ENCODE measurements around the gene JPT1. TPM values are rescaled to one million over a fixed set of nuclear protein-coding genes. Genes with fewer than 3 reads are reported as not detected.
A peak's percentile ranks its signal among the peaks of the same experiment; 100 is the strongest.

JPT1 gene
- total RNA-seq, 1 donor from 2014 or later, result 109 TPM

- Histone ChIP-seq H3K9me3 (ENCODE audit: control insufficient read depth in 3 of 3, low read length in 3 of 3) (no peaks in the 10 kb centered on the region), H3K4me3 (ENCODE audit: low read length in 3 of 3) (no peak overlapping the region), H3K36me3 (ENCODE audit: control insufficient read depth in 3 of 3, insufficient read depth in 3 of 3, low read length in 3 of 3) (peaks cover 6 to 22% (median 13%) of the 10 kb centered on the region in 3 donors), H3K27me3 (ENCODE audit: control insufficient read depth in 3 of 3, insufficient read depth in 3 of 3, low read length in 3 of 3) (no peaks in the 10 kb centered on the region), H3K9ac (ENCODE audit: low read depth in 1 of 3, low read length in 3 of 3) (no peak overlapping the region), H3K4me1 (ENCODE audit: control insufficient read depth in 3 of 3, insufficient read depth in 3 of 3, low read length in 3 of 3) (peaks cover 1 to 8% (median 5%) of the 10 kb centered on the region in 3 donors), H3K27ac (ENCODE audit: low read depth, low read length) (no peak overlapping the region)
These were observed 56.4 kb downstream of the JPT1 start for GRCh38 chr17:75097865-75098264.

DNA sequence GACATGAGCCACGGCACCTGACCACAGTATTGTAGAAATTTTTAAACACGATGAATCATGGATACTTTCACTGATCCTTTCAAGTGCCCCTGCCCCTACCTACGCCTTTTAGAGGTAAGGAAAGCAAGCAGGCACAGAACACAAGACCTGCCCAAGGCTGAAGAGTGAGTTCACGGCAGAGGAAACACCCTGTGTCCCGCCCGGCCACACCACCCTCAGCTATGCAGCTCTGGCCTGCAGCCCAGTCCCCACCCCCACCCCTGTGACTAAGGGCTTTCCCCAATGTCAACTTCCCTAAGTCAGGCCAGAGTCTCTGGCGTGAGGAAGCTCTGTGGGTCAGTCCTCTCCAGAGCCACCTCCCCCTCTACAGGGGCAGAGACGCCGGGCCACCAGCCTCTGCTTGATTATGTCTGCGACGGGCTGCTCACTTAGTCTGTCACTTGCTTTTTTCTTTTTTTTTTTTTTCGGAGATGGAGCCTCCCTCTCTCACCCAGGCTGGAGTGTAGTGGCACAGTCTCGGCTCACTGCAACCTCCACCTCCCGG is 58.2 kb downstream of the JPT1 start:
- no peaks in the 10 kb centered on the region for H3K27me3 ChIP-seq (ENCODE audit: control insufficient read depth in 3 of 3, insufficient read depth in 3 of 3, low read length in 3 of 3)
- H3K4me3 ChIP-seq (ENCODE audit: low read length in 3 of 3), result no peak overlapping the region

DNA sequence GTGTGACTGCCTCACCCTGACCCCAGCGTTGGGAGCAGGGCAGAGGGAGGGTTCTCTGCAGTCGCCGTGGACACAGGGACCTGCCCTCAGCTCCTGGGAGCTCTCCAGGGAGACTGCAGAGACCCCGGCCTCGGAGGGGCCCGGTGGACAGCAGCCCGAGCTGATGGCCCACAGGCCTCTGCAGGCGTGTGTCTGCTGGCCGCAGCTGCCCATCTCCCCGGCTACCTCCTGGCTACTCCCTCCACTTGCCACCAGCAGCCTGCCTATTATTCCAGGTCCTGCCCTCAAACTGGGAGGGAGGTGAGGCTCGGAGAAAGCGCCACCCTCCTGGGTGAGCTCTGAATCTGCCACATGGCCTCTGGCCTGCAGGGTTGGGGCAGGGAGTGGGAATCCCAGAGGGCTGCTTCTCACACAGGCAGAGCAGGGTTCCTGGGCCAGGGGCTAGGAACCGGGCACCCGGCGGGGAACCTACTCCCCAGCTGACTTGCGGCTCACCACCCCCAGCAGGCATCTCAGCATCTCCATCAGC is 59.4 kb downstream of the JPT1 start:
- no peak overlapping the region for H3K9ac ChIP-seq (ENCODE audit: low read depth in 1 of 3, low read length in 3 of 3)
- H3K9me3 ChIP-seq (ENCODE audit: control insufficient read depth in 3 of 3, low read length in 3 of 3), result no peaks in the 10 kb centered on the region
- H3K36me3 ChIP-seq (ENCODE audit: control insufficient read depth in 3 of 3, insufficient read depth in 3 of 3, low read length in 3 of 3), result peaks cover 0 to 14% (median 5%) of the 10 kb centered on the region in 3 donors
- no peak overlapping the region for H3K27ac ChIP-seq (ENCODE audit: low read depth, low read length)
- no peaks in the 10 kb centered on the region for H3K27me3 ChIP-seq (ENCODE audit: control insufficient read depth in 3 of 3, insufficient read depth in 3 of 3, low read length in 3 of 3)
- H3K4me3 ChIP-seq (ENCODE audit: low read length in 3 of 3), result no peak overlapping the region
- H3K4me1 ChIP-seq (ENCODE audit: control insufficient read depth in 3 of 3, insufficient read depth in 3 of 3, low read length in 3 of 3), result peaks cover 19 to 33% (median 20%) of the 10 kb centered on the region in 3 donors

More for the DNA sequence above, 58.2 kb downstream of the JPT1 start:
- H3K27ac ChIP-seq (ENCODE audit: low read depth, low read length), result peak overlapping the region; percentile 36
- no peaks in the 10 kb centered on the region for H3K9me3 ChIP-seq (ENCODE audit: control insufficient read depth in 3 of 3, low read length in 3 of 3)
- no peak overlapping the region for H3K9ac ChIP-seq (ENCODE audit: low read depth in 1 of 3, low read length in 3 of 3)
- peaks cover 13 to 25% (median 13%) of the 10 kb centered on the region in 3 donors for H3K4me1 ChIP-seq (ENCODE audit: control insufficient read depth in 3 of 3, insufficient read depth in 3 of 3, low read length in 3 of 3)
- peaks cover 6 to 22% (median 13%) of the 10 kb centered on the region in 3 donors for H3K36me3 ChIP-seq (ENCODE audit: control insufficient read depth in 3 of 3, insufficient read depth in 3 of 3, low read length in 3 of 3)

DNA sequence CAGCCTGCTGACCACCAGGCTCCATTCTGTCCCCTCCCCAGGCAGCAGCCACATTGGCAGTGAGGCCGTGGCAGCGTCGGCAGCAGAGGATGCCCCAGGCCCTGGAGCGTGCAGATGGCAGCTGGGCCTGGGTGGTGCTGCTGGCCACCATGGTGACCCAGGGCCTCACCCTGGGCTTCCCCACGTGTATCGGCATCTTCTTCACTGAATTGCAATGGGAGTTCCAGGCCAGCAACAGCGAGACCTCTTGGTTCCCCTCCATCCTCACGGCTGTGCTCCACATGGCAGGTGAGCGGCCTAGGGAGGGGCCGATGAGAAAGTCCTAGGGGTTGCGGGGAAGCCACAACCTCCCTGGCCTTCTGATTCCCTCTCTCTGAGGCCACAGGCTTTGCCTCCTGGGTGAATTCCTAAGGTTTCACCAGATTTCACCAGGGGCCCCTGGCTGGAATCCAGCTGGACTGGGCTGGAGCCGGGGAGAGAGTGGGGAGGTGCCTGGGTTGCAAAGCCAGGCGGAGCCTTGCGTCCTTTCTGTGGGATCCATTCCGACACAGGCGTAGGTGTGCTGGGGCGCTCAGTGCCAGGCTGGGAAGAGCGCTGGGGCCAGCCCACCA is 60.7 kb downstream of the JPT1 start:
- Histone ChIP-seq H3K4me1 (ENCODE audit: control insufficient read depth in 3 of 3, insufficient read depth in 3 of 3, low read length in 3 of 3) (peaks cover 25 to 40% (median 27%) of the 10 kb centered on the region in 3 donors), H3K9ac (ENCODE audit: low read depth in 1 of 3, low read length in 3 of 3) (no peak overlapping the region), H3K27me3 (ENCODE audit: control insufficient read depth in 3 of 3, insufficient read depth in 3 of 3, low read length in 3 of 3) (no peaks in the 10 kb centered on the region), H3K36me3 (ENCODE audit: control insufficient read depth in 3 of 3, insufficient read depth in 3 of 3, low read length in 3 of 3) (peaks cover 0 to 9% (median under 1%) of the 10 kb centered on the region in 3 donors), H3K4me3 (ENCODE audit: low read length in 3 of 3) (no peak overlapping the region), H3K9me3 (ENCODE audit: control insufficient read depth in 3 of 3, low read length in 3 of 3) (no peaks in the 10 kb centered on the region), H3K27ac (ENCODE audit: low read depth, low read length) (no peak overlapping the region)

- H3K4me1 ChIP-seq (ENCODE audit: control insufficient read depth in 3 of 3, insufficient read depth in 3 of 3, low read length in 3 of 3), result peaks cover 38 to 55% (median 39%) of the 10 kb centered on the region in 3 donors
- no peaks in the 10 kb centered on the region for H3K27me3 ChIP-seq (ENCODE audit: control insufficient read depth in 3 of 3, insufficient read depth in 3 of 3, low read length in 3 of 3)
- H3K4me3 ChIP-seq (ENCODE audit: low read length in 3 of 3), result peak overlapping the region in 1 of 3 donors; percentile 60
- H3K9ac ChIP-seq (ENCODE audit: low read depth in 1 of 3, low read length in 3 of 3), result peak overlapping the region in 1 of 3 donors; percentile 54
- no peaks in the 10 kb centered on the region for H3K9me3 ChIP-seq (ENCODE audit: control insufficient read depth in 3 of 3, low read length in 3 of 3)
- H3K36me3 ChIP-seq (ENCODE audit: control insufficient read depth in 3 of 3, insufficient read depth in 3 of 3, low read length in 3 of 3), result peaks cover 0 to 2% (median 0%) of the 10 kb centered on the region in 3 donors
- H3K27ac ChIP-seq (ENCODE audit: low read depth, low read length), result no peak overlapping the region
These were observed 62.4 kb downstream of the JPT1 start for GRCh38 chr17:75091855-75092327.

DNA sequence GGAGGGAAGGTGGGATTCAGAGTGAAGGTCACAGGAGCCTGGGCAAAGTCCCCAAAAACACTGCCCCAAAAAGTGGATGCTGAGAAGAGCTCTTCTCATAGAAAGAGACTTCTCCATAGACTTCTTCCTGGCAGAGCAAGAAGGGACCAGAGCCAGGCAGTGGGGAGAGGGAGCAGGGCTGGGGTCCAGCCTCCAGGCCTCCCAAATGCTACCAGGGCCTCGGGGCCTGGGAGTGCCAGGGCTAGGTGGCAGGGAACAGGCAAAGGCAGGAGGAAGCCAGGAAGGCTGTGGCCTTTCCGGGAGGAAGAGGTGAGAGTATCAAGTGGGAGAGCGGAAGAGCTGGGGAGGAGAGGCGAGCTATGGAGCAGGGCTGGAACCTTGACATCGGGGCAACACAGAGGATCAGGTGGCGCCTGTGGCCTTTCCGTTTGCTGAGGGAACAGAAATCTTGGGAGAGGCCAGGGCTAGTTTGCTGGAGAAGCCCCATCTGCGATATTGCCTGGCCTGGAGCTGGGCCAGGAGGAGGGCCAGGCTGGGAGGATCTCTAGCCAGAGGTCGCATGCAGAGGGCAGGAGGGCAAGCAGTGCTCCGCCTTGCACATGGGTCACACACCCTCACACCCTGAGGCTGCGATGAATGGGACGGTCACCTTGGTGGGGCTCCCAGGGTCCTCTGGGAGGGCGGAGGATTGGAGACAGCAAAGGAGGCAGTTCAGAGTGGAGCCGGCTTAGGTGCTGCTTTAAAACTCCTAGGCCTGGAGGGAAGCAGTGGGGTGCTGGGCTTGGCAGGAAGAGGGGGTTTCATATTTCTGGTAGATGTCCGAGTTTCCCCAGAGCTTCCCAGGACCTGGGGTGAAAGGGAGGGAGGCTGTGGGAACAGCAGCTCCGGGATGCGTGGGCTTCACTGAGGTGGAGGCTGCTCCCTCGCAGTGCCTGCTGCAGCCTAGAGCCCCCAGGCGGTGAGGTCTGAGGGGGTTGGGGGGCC is 63.1 kb downstream of the JPT1 start:
- H3K27ac ChIP-seq (ENCODE audit: low read depth, low read length), result no peak overlapping the region
- peaks cover 36 to 55% (median 39%) of the 10 kb centered on the region in 3 donors for H3K4me1 ChIP-seq (ENCODE audit: control insufficient read depth in 3 of 3, insufficient read depth in 3 of 3, low read length in 3 of 3)
- peak overlapping the region; percentile 46 to 70 (median 65) for H3K9ac ChIP-seq (ENCODE audit: low read depth in 1 of 3, low read length in 3 of 3)
- H3K9me3 ChIP-seq (ENCODE audit: control insufficient read depth in 3 of 3, low read length in 3 of 3), result no peaks in the 10 kb centered on the region
- peak overlapping the region; percentile 23 to 60 (median 41) for H3K4me3 ChIP-seq (ENCODE audit: low read length in 3 of 3)
- H3K36me3 ChIP-seq (ENCODE audit: control insufficient read depth in 3 of 3, insufficient read depth in 3 of 3, low read length in 3 of 3), result peaks cover 0 to 2% (median 0%) of the 10 kb centered on the region in 3 donors
- H3K27me3 ChIP-seq (ENCODE audit: control insufficient read depth in 3 of 3, insufficient read depth in 3 of 3, low read length in 3 of 3), result no peaks in the 10 kb centered on the region

- Histone ChIP-seq H3K4me3 (ENCODE audit: low read length in 3 of 3) (peak overlapping the region; percentile 73 to 78 (median 77)), H3K27ac (ENCODE audit: low read depth, low read length) (peak overlapping the region; percentile 83), H3K9ac (ENCODE audit: low read depth in 1 of 3, low read length in 3 of 3) (peak overlapping the region; percentile 81 to 87 (median 81)), H3K36me3 (ENCODE audit: control insufficient read depth in 3 of 3, insufficient read depth in 3 of 3, low read length in 3 of 3) (no peaks in the 10 kb centered on the region), H3K27me3 (ENCODE audit: control insufficient read depth in 3 of 3, insufficient read depth in 3 of 3, low read length in 3 of 3) (no peaks in the 10 kb centered on the region), H3K9me3 (ENCODE audit: control insufficient read depth in 3 of 3, low read length in 3 of 3) (no peaks in the 10 kb centered on the region), H3K4me1 (ENCODE audit: control insufficient read depth in 3 of 3, insufficient read depth in 3 of 3, low read length in 3 of 3) (peaks cover 33 to 51% (median 39%) of the 10 kb centered on the region in 3 donors)
These were observed 65.6 kb downstream of the JPT1 start for GRCh38 chr17:75088465-75089417.

- Histone ChIP-seq H3K27ac (ENCODE audit: low read depth, low read length) (peak within 1 kb of the TSS; percentile 83), H3K36me3 (ENCODE audit: control insufficient read depth in 3 of 3, insufficient read depth in 3 of 3, low read length in 3 of 3) (no peaks in the 10 kb centered on the region), H3K9ac (ENCODE audit: low read depth in 1 of 3, low read length in 3 of 3) (peak within 1 kb of the TSS; percentile 81 to 87 (median 81)), H3K4me3 (ENCODE audit: low read length in 3 of 3) (peak within 1 kb of the TSS; percentile 73 to 78 (median 77)), H3K4me1 (ENCODE audit: control insufficient read depth in 3 of 3, insufficient read depth in 3 of 3, low read length in 3 of 3) (peaks cover 33 to 49% (median 38%) of the 10 kb centered on the region in 3 donors), H3K27me3 (ENCODE audit: control insufficient read depth in 3 of 3, insufficient read depth in 3 of 3, low read length in 3 of 3) (no peaks in the 10 kb centered on the region), H3K9me3 (ENCODE audit: control insufficient read depth in 3 of 3, low read length in 3 of 3) (no peaks in the 10 kb centered on the region)
These were observed 66.5 kb downstream of the JPT1 start, which contains the start of gene SLC16A5 for GRCh38 chr17:75087558-75088453. SLC16A5 (plus strand) TSS chr17:75087954; CDS start chr17:75093637, 5,683 bp downstream.

Data from skeletal muscle tissue (tissue), 4 donors.